HT-29 (cell line): ENCODE data around the gene MAG. TPM values are rescaled to one million over a fixed set of nuclear protein-coding genes. Genes with fewer than 3 reads are reported as not detected.
A peak's percentile ranks its signal among the peaks of the same experiment; 100 is the strongest.
"Not testable (repeated sequence)": the region's sequence is repeated elsewhere in the genome, so short reads cannot be mapped to it uniquely, and the experiment has no call there.

Experiments
- DNase-seq: peaks from one replicate; pipeline ENCODE4 v3.0.0-alpha.2; 2015; ENCODE audit warnings: low spot score
- total RNA-seq: library from RNA; depleted of rRNA; stranded (reverse); fragments of >200 nt; shearing (Covaris generic); gene quantifications from 2 replicates; pipeline ENCODE4 v1.2.3, GENCODE V29; 2014

MAG gene
- total RNA-seq, 1 experiment from 2014 or later, result not detected

DNA sequence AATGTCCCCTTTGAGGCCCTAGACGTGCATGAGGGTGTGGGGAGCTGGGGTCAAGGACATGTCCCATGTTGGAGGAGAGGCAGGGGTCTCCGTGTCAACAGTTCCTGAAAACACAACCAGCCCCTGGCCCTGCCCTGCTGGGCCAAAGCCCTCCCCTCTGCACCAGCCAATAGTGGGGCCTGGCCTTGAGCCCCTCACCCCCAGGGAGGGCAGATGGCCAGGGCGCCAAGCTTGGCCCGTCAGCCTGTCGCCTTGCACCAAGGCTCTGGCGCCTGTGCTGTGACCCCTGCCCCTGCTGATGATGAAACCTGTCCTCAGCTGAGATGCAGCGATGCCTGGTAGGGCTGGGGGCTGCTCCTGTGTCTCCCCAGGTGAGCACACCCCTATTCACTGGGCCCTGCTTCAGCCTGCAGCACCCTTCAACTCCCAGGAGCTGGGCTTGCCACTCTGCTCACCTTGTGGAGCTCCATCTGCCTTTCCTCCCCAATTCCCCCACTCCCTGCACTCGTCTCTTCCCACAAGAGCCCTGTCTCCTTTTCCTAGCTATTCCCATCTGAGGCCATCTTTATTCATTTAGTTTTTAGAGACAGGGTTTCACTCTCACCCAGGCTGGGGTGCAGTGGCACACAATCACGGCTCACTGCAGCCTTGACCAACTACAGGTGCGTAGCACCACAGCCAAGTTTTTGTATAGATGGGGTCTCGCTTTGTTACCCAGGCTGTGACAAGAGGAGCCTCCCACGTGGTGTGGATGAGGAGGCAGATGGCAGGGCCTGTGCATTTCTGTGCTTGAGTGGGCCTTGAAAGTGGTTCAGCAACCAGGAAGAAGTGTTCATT lies 11.8 kb upstream of the MAG start:
- DNase-seq, result no peak

DNA sequence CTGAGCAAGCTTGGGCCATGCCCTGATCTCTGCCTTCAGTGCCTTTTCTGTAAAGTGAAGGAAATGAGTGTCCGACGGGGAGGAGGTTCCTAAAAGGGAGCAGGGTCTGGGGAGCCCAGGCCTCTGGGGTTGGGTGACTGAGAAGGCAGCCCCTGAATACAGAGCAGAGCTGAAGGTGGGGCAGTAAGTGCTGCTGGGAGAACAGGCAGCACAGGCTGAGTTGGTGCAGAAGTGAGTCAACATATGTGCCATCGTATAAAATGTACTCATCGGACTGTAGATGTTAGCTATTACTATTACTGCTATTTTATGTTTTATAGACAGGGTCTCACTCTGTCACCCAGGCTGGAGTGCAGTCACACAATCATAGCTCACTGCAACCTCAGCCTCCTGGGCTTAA lies 10.7 kb upstream of the MAG start:
- DNase-seq, result no peak

DNA sequence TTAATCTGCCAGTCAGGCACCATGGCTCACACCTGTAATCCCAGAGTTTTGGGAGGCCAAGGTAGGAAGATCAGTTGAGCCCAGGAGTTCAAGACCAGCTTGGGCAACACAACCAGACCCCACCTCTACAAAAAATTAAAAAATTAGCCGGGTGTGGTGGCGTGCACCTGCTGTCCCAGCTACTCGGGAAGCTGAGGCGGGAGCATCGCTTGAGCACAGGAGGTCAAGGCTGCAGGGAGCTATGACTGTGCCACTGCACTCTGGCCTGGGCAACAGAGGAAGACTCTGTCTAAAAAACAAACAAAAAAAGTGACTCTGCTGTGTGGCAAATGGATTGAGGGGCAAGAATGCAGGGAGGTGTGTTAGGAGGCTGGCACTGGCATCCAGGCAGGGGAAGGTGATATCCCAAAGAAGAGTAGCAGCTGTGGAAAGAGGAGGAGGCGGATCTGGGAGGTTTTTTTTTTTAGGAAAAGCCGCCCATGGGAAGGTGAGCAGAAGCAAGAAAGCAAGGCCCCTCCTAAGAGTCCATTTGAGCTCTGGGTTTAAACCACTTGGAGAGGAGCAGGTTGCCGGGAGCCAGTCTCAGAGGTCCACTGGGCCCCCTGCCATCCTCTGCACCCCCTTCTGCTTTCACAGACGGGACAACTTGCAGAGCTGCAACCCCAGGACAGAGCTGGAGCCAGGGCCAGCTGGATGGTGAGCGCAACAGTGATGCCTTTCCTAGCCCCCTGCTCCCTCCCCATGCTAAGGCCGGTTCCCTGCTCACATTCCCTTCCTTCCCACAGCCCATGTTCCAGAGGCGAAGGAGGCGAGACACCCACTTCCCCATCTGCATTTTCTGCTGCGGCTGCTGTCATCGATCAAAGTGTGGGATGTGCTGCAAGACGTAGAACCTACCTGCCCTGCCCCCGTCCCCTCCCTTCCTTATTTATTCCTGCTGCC lies 7.5 kb upstream of the MAG start:
- no peak for DNase-seq

DNA sequence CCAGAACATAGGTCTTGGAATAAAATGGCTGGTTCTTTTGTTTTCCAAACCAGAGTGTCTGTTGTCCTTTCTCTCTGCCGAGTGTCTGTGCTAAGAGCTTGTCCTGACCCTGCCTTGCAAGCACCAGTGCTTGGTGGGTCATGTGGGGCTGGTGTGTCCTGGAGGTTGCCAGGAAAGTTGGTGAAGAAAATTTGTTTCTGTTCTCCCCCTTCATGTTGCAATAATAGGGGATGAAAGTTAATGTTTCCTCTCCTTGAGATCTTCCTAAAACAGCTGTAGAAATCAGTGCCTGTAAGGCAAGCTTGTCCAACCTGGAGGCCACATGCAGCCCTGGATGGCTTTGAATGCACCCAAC lies 6.9 kb upstream of the MAG start:
- no peak for DNase-seq

DNA sequence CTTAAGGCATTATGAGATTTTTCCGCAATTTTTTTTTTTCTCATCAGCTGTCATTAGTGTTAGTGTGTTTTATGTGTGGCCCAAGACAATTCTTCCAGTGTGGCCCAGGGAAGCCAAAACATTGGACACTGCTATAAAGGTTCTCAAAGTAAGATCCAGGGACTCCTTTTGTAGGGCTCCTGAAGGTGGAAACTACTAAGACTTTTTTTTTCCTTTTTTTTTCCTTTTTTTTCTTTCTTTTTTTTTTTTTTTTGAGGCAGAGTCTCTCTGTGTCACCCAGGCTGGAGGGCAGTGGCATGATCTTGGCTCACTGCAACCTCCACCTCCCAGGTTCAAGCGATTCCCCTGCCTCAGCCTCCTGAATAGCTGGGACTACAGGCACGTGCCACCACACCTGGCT lies 6.5 kb upstream of the MAG start:
- DNase-seq, result not testable (repeated sequence)

DNA sequence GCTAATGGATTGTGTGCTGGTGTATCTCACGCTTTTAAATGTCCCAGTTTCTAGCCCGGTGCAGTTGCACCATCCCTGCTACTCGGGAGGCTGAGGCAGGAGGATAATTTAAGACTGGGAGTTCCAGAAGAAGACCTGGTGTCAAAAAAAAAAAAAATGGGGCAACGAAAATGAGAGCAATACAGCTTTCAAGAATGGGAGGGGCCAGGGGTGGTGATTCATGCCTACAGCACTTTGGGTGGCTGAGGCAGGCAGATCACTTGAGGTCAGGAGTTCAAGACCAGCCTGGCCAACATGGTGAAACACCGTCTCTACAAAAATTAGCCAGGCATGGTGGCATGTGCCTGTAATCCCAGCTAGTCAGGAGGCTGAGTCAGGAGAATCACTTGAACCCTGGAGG lies 5.9 kb upstream of the MAG start:
- not testable (repeated sequence) for DNase-seq

DNA sequence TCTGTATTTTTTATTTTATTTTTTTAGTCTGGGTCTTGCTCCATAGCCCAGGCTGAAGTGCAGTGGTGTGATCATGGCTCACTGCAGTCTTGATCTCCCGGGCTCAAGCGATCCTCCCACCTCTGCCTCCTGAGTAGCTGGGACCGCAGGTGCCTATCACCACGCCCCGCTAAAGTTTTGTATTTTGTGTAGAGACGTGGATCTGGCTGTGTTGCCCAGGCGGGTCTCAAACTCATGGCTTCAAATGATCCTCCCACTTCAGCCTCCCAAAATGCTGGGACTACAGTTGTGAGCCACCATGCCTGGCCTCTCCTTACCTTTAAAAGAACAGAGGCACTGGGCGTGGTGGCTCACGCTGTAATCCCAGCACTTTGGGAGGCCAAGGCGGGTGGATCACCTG lies 4.2 kb upstream of the MAG start:
- DNase-seq, result no peak

DNA sequence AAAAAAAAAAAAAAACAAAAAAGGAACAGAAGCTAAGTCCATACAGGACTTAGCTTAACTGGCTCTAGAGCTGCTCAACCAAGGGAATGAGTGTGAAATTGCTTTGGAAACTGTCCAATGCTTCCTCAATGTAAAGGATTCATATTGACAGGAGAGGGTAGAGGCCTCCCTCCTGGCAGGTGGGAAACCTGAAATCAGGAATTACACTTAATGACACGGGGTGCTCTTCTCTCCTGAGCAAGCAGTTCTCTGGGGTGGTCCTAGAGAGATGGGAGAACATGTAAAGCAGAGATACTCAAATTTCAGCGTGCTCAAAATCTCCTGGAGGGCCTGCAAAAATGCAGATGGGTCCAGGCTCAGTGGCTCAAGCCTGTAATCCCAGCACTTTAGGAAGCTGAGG lies 3.6 kb upstream of the MAG start:
- no peak for DNase-seq

DNA sequence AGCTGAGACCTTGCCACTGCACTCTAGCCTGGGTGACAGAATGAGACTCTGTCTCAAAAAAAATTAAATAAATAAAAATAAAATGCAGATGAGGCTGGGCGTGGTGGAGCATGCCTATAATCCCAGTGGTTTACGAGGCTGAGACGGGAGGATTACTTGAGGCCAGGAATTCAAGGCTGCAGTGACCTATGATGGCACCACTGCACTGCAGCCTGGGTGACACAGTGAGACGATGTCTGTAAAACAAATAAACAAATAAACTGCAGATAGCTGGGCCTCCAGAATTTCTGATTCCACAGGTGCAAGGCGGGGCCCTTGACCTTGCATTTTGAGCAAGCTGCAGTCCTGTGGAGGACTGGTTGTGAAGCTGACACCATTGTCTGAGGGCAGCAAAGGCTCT lies 3.1 kb upstream of the MAG start:
- no peak for DNase-seq

DNA sequence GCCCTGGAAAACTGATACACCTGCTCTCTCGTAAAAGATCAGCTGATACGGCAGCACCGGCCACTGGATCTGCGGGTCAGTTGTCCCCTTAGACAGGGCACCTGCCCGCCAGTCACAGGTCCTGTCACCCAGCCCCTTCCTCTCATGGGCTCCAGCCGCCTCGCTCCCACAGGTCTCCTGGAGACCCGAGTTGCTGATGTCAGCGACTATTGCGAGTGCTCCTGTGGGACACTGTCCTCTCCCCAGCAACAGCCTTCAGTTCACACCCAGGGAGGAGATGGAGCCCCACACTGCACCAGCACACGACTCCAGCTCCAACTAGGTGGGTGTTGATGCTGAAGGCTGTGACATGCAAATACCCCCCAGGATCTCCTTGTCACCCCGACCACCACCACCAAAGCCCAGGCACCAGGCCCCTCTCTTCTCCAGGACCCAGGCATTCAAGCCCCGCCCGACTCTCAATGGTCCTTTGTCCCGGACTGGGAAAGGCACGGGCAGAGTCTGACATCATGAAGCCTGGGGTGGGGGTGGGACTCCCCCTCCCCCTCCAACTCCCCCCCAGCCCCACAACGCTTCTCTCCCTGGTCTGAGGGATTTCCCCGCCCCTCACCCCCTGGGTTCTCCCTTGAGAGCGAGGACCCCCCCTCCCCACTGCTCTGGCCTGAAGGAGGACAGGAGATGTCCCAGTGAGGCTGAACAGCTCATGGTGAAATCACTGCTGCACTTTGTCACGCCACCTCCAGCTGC lies 1.4 kb upstream of the MAG start:
- no peak for DNase-seq

DNA sequence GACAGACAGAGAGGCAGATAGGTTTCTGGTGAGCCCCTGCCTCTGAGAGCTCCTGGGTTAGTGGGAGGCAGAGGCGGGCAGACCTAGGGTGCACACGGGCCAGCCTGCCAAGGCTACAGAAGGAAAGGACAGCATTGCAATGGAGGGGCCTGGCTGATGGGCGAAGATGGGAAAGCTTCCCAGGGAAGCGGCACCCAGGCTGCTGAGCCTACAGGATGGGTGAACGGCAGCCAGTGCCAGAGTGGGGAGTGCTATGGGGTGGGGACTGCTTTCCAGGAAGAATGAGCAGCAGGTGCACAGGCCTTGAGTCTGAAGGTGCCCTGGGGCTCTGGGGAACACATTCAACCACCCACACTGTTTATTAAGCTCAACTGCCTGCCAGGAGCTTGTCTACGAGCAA lies 702 bp upstream of the MAG start:
- no peak for DNase-seq

DNA sequence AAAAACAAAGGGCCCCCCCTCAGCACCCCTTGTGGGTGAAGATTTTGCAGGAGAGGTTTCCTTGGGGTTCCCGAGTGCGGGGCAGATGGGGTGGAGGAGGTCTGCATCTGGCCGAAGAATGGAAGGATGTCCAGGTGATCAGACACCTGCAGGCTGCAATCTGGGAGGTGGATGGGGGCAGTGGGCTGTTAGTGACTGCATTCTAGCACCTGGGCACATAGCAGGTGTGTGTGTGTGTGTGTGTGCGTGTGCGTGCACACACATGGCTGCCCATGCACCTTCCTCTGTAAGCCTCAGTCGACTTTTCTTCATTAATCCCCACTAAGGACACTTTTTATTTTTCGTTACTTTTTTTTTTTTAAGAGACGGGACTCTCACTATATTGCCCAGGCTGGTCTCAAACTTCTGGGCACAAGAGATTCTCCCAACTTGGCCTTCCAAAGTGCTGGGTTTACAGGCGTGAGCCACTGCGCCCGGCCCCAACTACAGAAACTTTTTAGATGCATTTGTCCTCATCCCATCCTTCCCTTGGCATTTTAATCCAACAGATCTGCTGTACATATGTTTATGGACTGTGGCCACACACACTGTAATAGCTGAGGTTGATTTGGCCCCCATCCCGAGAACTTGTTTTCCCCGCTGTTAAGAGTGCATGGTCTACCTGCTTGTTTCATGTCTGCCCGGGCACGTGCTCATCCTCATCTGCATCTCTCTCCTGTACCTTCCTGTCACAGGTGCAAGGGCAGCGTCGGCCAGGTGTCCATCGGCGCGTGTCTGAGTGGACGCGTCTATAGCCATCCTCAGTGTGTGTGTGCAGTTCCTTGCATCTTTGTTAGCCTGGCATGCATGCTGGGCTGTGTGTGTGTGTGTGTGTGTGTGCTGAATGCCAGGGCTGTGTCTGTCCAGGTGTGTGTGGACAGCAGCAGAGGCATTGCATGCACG lies 731 bp downstream of the MAG start:
- DNase-seq, result no peak

DNA sequence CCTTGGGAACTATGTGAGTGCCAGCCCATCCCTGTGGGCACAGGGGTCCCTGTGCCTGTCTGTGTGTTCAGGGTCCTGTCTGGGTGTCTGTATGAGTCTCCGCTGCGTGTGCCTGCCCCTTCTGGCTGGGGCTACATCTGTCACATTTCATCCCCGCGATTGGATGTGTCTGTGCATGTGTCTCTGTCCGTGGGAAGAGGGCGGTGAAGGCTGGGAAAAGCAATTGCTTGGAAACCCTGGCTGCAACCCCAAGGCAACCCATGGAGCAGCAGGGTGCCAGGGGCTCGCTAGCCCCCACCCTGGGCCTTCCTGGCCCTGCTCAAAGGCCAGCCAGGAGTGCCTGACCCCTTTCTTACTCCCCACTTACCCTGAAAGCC lies 1.4 kb downstream of the MAG start:
- DNase-seq, result no peak

DNA sequence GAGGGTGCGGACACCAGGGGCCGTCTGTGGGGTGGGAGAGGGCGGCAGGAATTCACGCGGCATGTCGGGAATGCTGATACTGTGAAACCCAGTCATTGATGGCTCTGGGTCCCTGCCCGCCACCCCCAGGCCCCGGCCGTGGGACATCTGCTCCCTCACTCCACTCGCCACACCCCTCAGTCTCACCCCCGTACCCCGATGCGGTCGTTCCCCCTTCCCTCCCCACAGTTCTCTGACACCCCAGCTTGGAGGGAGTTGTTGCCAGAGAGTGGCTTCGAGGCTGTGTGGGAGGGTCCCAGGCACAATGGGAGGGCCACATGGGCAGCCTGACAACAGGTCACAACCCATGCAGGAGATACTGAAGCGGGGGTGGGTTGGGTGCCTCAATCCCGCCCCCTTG lies 1.8 kb downstream of the MAG start:
- no peak for DNase-seq

DNA sequence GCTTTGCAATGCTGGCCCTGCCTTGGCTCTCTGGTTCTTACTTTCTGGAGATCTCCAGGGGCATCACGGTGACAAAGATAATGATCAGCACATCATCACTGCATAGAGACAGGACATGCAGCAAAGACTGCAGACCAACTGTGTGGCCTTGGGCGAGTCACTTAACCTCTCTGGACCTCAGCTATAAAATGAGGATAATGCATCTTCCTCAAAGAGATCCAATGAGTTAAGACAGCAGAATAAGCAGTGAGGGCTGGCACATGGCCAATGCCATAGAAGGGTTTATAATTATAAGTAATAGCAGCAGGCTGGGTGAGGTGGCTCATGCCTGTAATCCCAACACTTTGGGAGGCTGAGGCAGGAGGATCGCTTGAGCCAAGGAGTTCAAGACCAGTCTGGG lies 2.4 kb downstream of the MAG start:
- DNase-seq, result peak; percentile 38

DNA sequence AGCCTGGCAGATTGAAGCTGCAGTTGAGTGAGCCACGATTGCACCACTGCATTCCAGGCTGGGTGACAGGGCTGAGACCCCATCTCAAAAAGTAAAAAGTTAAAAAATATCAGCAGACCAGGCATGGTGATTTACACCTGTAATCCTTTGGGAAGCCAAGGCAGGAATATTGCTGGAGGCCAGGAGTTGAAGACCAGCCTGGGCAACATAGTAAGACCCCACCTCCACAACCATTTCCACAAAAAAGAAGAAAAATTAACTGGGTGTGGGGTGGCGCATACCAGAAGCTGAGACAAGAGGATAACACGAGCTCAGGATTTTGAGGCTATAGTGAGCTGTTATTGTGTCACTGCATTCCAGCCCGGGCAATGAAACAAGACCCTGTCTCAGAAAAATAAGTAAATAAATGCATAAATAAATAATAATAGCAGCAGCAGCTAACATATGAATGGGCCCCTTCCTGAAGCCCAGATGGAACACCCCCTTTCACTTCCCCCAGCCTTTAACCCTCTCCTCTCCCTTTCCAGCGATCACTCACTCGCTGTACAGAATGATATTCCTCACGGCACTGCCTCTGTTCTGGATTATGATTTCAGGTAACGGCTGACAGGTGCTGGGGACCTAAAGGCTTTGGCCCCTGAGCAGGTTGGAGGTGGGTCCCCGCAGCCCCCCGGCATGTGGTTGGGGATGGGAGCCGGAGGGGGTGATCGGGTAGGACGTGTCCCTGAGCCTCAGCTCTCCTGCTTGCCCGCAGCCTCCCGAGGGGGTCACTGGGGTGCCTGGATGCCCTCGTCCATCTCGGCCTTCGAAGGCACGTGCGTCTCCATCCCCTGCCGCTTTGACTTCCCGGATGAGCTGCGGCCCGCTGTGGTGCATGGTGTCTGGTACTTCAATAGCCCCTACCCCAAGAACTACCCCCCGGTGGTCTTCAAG lies 3.2 kb downstream of the MAG start:
- DNase-seq, result no peak

DNA sequence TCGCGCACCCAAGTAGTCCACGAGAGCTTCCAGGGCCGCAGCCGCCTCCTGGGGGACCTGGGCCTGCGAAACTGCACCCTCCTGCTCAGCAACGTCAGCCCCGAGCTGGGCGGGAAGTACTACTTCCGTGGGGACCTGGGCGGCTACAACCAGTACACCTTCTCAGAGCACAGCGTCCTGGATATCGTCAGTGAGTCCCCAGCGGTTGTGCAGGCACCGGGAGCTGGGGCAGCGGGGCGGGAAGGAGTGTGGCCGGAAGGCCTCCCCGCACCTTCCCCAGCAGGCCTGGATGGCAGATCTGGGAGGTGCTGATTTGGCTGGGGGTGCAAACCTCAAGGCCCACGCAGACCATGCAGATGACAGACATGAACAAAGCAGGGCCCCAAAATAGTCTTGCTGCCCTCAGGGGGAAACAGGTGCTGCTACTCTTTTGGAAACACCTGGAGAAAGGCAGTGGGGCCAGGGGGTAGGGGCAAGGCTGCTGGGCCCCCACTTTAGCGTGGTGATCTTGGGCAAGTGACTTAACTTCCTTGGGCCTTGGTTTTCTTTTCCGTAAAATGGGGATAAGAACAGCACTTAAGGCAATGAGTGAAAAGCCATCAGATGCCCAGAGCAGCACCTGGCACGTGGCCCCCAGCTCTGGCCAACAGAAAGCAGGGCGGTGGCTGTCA lies 4.0 kb downstream of the MAG start:
- no peak for DNase-seq

DNA sequence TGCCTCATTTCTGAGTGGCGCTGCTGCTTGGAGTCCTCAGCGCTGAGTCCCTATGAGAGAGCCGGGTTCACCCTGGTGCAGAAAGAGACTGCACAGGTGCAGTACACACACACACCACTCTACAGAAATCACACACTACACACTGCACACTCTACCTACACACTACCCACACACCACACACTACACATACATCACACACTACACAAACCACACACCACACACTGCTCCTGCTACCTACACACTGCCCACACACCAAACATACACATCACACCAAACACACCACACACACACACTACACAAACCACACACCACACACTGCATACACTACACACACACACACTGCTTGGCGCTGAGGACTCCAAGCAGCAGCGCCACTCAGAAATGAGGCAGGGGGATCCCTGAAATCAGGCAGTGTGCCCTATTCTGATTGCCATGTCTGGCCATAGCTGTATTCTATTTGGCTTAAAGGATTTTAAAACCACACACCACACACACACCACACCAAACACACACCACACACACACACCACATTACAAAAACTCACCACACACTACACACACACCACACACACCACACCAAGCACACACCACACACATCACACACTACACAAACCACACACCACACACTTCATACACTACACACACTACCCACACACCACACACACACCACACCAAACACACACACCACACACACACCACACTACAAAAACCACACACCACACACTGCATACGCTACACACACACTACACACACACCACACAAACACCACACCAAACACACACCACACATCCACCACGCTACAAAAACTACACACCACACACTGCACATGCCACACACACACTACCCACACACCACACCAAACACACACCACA lies 4.9 kb downstream of the MAG start:
- DNase-seq, result no peak

DNA sequence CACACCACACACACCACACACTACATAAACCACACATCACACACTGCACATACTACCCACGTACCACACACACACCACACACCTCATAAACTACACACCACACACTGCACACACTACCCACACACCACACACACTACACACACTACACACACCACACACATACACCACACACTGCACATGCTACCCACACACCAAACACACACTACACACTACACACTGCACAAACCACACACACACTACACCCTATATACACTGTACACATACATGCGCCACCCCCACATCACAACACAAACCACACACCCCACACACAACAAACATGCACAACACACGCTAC lies 5.5 kb downstream of the MAG start:
- no peak for DNase-seq
